ENCODE measurements around the gene KCTD13. TPM values are rescaled to one million over a fixed set of nuclear protein-coding genes. Genes with fewer than 3 reads are reported as not detected.

Gene KCTD13
- total RNA-seq, 1 experiment from 2014 or later, result 18.5 TPM

DNA sequence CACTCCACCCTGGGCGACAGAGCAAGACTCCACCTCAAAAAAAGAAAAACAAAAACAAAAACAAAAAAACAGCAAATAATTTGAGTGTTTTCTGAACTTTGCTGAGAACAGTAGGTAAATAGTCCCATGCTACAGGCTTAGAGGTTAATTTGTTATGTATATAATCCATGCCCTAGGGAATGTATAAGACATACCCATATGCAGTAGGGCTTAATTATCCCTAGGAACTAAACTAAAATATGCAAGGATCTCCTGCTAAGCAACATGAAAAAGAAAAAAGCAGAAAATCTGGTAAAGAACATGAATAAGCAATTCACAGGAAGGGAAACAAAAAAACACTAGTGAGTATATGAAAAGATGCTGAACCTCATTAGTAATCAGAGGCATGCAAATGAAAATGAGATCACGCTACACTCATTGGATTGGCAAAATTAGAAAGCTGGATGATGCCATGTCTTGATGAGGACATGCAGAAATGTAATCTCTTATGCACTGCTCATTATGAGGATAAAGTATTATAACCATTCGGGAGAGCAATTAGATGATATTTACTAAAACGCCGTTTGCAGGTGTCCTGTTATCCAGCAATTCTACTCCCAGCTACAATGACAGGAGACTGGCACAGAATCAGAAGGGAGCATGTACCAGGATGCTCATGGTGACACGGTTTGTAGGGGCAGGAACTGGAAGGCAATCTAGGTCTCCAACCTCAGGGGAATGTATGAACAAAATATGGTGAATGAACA is 5.6 kb downstream of the KCTD13 start:
- Mint-ChIP-seq H3K9me3 (no peaks in the 10 kb centered on the region), H3K4me1 (peaks cover 4% of the 10 kb centered on the region), H3K4me3 (no peak overlapping the region), H3K27me3 (ENCODE audit: low read depth) (no peaks in the 10 kb centered on the region), H3K27ac (no peak overlapping the region), H3K36me3 (peaks cover 7% of the 10 kb centered on the region)
- ChIA-PET POLR2A (no interaction called here), CTCF (interaction anchor here (1.4 kb wide), 1 partner anchor 72 kb away, joined by 6 read pairs; no protein-coding TSS in a partner anchor)
- no peak for TF ChIP-seq ZBTB21 (CRISPR knock-in tag; IDR thresholded peaks at IDR 0.05; ENCODE audit: borderline replicate concordance)
- no peak for TF ChIP-seq RORB (CRISPR knock-in tag; IDR thresholded peaks at IDR 0.05)
- TF ChIP-seq TCF7 (CRISPR knock-in tag; IDR thresholded peaks at IDR 0.05; ENCODE audit: low read depth), result no peak
- no peak for TF ChIP-seq ZNF281 (CRISPR knock-in tag; IDR thresholded peaks at IDR 0.05)
- no peak for DNase-seq (ENCODE audit: low spot score)
- ATAC-seq, result no peak

- Mint-ChIP-seq H3K4me3 (no peak overlapping the region), H3K27ac (no peak overlapping the region), H3K9me3 (no peaks in the 10 kb centered on the region), H3K36me3 (peaks cover 7% of the 10 kb centered on the region), H3K27me3 (ENCODE audit: low read depth) (no peaks in the 10 kb centered on the region), H3K4me1 (peaks cover 4% of the 10 kb centered on the region)
- no peak for DNase-seq (ENCODE audit: low spot score)
- no peak for ATAC-seq
- ChIA-PET CTCF (interaction anchor here (0.6 to 1.9 kb wide), 4 partner anchors 18 to 317 kb away, joined by 3 to 10 read pairs (median 4); partner anchors contain the start of gene SEZ6L2), POLR2A (interaction anchor here (2.4 kb wide), 1 partner anchor 10 kb away, joined by 6 read pairs; no protein-coding TSS in a partner anchor)
- TF ChIP-seq IRF2 (CRISPR knock-in tag; IDR thresholded peaks at IDR 0.05; ENCODE audit: borderline replicate concordance, low read depth), result no peak
- TF ChIP-seq E2F1 (CRISPR knock-in tag; IDR thresholded peaks at IDR 0.05), result no peak
- TF ChIP-seq NFATC4 (CRISPR knock-in tag; IDR thresholded peaks at IDR 0.05), result no peak
- TF ChIP-seq JUN (CRISPR knock-in tag; IDR thresholded peaks at IDR 0.05), result no peak
- TF ChIP-seq ZNF396 (CRISPR knock-in tag; IDR thresholded peaks at IDR 0.05; ENCODE audit: borderline replicate concordance), result no peak
- no peak for TF ChIP-seq ZNF671 (CRISPR knock-in tag; IDR thresholded peaks at IDR 0.05)
- no peak for TF ChIP-seq USF1 (CRISPR knock-in tag; IDR thresholded peaks at IDR 0.05)
- no peak for TF ChIP-seq JAZF1 (CRISPR knock-in tag; IDR thresholded peaks at IDR 0.05)
- no peak for TF ChIP-seq ZNF416 (CRISPR knock-in tag; IDR thresholded peaks at IDR 0.05)
- TF ChIP-seq, protein P1, sequence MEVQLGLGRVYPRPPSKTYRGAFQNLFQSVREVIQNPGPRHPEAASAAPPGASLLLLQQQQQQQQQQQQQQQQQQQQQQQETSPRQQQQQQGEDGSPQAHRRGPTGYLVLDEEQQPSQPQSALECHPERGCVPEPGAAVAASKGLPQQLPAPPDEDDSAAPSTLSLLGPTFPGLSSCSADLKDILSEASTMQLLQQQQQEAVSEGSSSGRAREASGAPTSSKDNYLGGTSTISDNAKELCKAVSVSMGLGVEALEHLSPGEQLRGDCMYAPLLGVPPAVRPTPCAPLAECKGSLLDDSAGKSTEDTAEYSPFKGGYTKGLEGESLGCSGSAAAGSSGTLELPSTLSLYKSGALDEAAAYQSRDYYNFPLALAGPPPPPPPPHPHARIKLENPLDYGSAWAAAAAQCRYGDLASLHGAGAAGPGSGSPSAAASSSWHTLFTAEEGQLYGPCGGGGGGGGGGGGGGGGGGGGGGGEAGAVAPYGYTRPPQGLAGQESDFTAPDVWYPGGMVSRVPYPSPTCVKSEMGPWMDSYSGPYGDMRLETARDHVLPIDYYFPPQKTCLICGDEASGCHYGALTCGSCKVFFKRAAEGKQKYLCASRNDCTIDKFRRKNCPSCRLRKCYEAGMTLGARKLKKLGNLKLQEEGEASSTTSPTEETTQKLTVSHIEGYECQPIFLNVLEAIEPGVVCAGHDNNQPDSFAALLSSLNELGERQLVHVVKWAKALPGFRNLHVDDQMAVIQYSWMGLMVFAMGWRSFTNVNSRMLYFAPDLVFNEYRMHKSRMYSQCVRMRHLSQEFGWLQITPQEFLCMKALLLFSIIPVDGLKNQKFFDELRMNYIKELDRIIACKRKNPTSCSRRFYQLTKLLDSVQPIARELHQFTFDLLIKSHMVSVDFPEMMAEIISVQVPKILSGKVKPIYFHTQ (CRISPR knock-in tag; IDR thresholded peaks at IDR 0.05), result no peak
- TF ChIP-seq ZNF138 (CRISPR knock-in tag; conservative IDR thresholded peaks at IDR 0.05), result no peak
- TF ChIP-seq TCF7 (CRISPR knock-in tag; IDR thresholded peaks at IDR 0.05; ENCODE audit: low read depth), result no peak
- TF ChIP-seq, protein P2, sequence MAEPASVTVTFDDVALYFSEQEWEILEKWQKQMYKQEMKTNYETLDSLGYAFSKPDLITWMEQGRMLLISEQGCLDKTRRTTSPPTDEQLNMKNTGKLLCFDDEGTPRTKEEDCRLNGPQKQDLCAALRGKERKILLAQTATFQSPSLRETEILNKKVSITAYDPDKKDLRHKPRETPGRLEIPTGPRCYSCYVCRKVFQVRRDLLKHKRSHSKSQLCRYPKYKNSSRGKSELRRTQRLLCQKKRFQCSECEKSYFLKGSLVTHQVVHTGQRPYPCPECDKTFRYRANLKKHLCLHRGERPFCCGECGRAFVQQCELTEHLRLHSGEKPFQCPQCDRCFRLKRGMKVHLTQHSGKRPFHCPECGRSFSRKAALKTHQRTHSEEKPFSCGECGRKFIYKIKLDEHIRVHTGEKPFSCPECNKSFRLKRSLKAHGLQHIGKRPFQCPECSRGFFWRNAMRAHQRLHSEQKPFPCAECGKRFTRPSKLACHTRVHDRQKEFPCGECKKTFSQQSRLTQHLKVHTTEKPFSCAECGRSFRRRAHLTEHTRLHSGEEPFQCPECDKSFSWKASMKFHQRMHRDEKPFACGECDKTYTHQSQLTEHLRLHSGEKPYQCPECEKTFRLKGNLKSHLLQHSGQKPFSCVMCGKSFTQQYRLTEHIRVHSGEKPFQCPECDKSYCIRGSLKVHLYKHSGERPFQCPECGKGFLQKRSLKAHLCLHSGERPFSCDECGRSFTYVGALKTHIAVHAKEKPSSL (CRISPR knock-in tag; conservative IDR thresholded peaks at IDR 0.05), result no peak
- TF ChIP-seq MXD4 (CRISPR knock-in tag; IDR thresholded peaks at IDR 0.05; ENCODE audit: borderline replicate concordance), result no peak
- TF ChIP-seq, protein P3, sequence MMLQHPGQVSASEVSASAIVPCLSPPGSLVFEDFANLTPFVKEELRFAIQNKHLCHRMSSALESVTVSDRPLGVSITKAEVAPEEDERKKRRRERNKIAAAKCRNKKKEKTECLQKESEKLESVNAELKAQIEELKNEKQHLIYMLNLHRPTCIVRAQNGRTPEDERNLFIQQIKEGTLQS (CRISPR knock-in tag; conservative IDR thresholded peaks at IDR 0.05), result no peak
- TF ChIP-seq STAT6 (CRISPR knock-in tag; conservative IDR thresholded peaks at IDR 0.05; ENCODE audit: low read depth), result no peak
- TF ChIP-seq USF2 (CRISPR knock-in tag; IDR thresholded peaks at IDR 0.05), result no peak
- TF ChIP-seq ZBTB21 (CRISPR knock-in tag; IDR thresholded peaks at IDR 0.05; ENCODE audit: borderline replicate concordance), result no peak
Observed at GRCh38 chr16:29916979-29917378, 9.0 kb downstream of the KCTD13 start.

Data from WTC11 (cell line).